Hepatocyte (in vitro differentiated cells): ENCODE results near the gene SLC44A4. TPM values are rescaled to one million over a fixed set of nuclear protein-coding genes. Genes with fewer than 3 reads are reported as not detected.
A peak's percentile ranks its signal among the peaks of the same experiment; 100 is the strongest.

ENCODE experiments used
- DNase-seq: peaks from one replicate; pipeline ENCODE4 v3.0.0-alpha.2; 2016; ENCODE audit warnings: low spot score
- H2AFZ ChIP-seq: fragments of 200-600 bp; sonication (generic); 2 replicates; pipeline ENCODE4 v1.6.0; 2016; ENCODE audit warnings: antibody characterized with exemption, mild to moderate bottlenecking
- H3K27ac ChIP-seq: fragments of 200-600 bp; sonication (generic); 2 replicates; pipeline ENCODE4 v1.5.1; 2016; ENCODE audit warnings: mild to moderate bottlenecking
- H3K27me3 ChIP-seq: fragments of 200-600 bp; sonication (generic); 2 replicates; pipeline ENCODE4 v1.6.1; 2016
- H3K36me3 ChIP-seq: fragments of 200-600 bp; sonication (generic); replicated peaks from 2 replicates; pipeline ENCODE4 v1.5.1; 2016; ENCODE audit warnings: low read depth; ENCODE audit not compliant: insufficient read depth
- H3K4me1 ChIP-seq: fragments of 200-600 bp; sonication (generic); 2 replicates; pipeline ENCODE4 v1.5.1; 2016; ENCODE audit warnings: mild to moderate bottlenecking, moderate library complexity; ENCODE audit not compliant: insufficient read depth
- H3K4me2 ChIP-seq: fragments of 200-600 bp; sonication (generic); 2 replicates; pipeline ENCODE4 v1.6.0; 2016
- H3K4me3 ChIP-seq: fragments of 200-600 bp; sonication (generic); 2 replicates; pipeline ENCODE4 v1.5.1; 2016; ENCODE audit warnings: mild to moderate bottlenecking
- H3K79me2 ChIP-seq: fragments of 200-600 bp; sonication (generic); 2 replicates; pipeline ENCODE4 v1.6.0; 2017; ENCODE audit warnings: mild to moderate bottlenecking
- H3K9me2 ChIP-seq: fragments of 200-600 bp; sonication (generic); replicated peaks from 2 replicates; pipeline ENCODE4 v1.6.0; 2017; ENCODE audit warnings: mild to moderate bottlenecking; ENCODE audit not compliant: insufficient read depth
- H3K9me3 ChIP-seq: fragments of 200-600 bp; sonication (generic); 2 replicates; pipeline ENCODE4 v1.5.1; 2016; ENCODE audit warnings: low read depth, mild to moderate bottlenecking
- H4K20me1 ChIP-seq: fragments of 200-600 bp; sonication (generic); 2 replicates; pipeline ENCODE4 v1.6.0; 2016; ENCODE audit warnings: mild to moderate bottlenecking; ENCODE audit not compliant: insufficient read depth, poor library complexity, severe bottlenecking
- EZH2 ChIP-seq: fragments of 200-600 bp; sonication (generic); IDR thresholded peaks from 2 replicates; pipeline ENCODE4 v1.6.1; 2016; ENCODE audit warnings: antibody characterized with exemption, mild to moderate bottlenecking, borderline replicate concordance
- EZH2phosphoT487 ChIP-seq: fragments of 200-600 bp; sonication (generic); IDR thresholded peaks from one replicate; pipeline ENCODE4 v1.6.1; 2018; ENCODE audit warnings: antibody characterized with exemption, mild to moderate bottlenecking, low read depth, moderate library complexity; ENCODE audit not compliant: unreplicated experiment, severe bottlenecking
- WGBS: methylation state at CpG from one replicate; pipeline ENCODE4 v1.1.6; 2016; ENCODE audit warnings: low lambda C conversion rate; ENCODE audit errors: missing lambda C conversion rate; 5-methylcytosine and 5-hydroxymethylcytosine counted together
- polyA plus RNA-seq: library from polyadenylated mRNA; unstranded; fragments of >200 nt; fragmentation: Nextera tagmentation; extraction: Ambion mirVana; gene quantifications from 2 replicates; pipeline ENCODE4 v1.2.1, GENCODE V29; 2016
- total RNA-seq: library from RNA; depleted of rRNA; stranded (reverse); fragments of >200 nt; gene quantifications from 2 replicates; pipeline ENCODE4 v1.2.3, GENCODE V29; 2014
- TF ChIP-seq, protein P1 (sequence below): fragments of 200-600 bp; sonication (generic); IDR thresholded peaks from 2 replicates; pipeline ENCODE4 v1.5.1; 2016; ENCODE audit warnings: antibody characterized with exemption, mild to moderate bottlenecking; ENCODE audit not compliant: poor library complexity

Gene SLC44A4
- total and polyA plus RNA-seq, 2 experiments from 2014 or later: 76.2 to 90.8 TPM

DNA sequence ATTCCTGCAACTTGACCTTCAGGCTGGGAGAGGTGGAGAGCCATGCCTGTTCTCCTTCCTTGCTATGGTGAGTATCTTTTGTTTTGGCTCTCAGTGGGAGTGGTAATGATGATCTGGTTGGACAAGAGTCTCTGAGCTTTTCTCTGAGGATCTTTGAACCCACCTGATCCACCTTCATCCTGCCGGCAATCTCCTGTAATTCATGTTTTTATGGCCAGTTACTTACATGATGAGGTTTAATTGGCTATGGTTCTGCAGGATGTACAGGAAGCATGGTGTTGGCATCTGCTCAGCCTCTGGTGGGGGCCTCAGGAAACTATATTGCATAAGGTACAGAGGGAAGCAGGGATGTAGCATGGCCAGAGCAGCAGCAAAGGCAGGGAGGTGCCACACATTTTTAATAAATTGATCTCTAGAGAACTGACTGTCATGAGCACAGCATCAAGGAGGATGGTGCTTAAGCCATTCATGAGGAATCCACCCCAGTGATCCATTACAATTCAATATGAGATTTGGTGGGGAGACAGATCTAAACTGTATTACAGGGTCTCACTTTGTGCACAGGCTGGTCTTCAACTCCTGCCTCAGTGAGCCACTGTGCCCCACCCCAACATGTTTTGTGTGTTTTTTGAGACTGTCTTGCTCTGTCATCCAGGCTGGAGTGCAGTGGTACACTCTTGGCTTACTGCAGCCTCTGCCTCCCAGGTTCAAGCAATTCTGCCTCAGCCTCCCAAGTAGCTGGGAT lies 41.3 kb downstream of the SLC44A4 start:
- H3K27ac ChIP-seq: peak overlapping the region; percentile 88
- H4K20me1 ChIP-seq: peaks cover 29% of the 10 kb centered on the region
- no peak for DNase-seq
- TF ChIP-seq, protein P1, sequence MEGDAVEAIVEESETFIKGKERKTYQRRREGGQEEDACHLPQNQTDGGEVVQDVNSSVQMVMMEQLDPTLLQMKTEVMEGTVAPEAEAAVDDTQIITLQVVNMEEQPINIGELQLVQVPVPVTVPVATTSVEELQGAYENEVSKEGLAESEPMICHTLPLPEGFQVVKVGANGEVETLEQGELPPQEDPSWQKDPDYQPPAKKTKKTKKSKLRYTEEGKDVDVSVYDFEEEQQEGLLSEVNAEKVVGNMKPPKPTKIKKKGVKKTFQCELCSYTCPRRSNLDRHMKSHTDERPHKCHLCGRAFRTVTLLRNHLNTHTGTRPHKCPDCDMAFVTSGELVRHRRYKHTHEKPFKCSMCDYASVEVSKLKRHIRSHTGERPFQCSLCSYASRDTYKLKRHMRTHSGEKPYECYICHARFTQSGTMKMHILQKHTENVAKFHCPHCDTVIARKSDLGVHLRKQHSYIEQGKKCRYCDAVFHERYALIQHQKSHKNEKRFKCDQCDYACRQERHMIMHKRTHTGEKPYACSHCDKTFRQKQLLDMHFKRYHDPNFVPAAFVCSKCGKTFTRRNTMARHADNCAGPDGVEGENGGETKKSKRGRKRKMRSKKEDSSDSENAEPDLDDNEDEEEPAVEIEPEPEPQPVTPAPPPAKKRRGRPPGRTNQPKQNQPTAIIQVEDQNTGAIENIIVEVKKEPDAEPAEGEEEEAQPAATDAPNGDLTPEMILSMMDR: no peak
- TF ChIP-seq EZH2phosphoT487 (no peak), EZH2 (no peak)
- WGBS: 35% methylated on average over 1 of the region's 1 CpG
- H3K4me2 ChIP-seq: peak overlapping the region; percentile 82
- no peaks in the 10 kb centered on the region for H3K27me3 ChIP-seq
- H2AFZ ChIP-seq: no peak overlapping the region
- H3K9me3 ChIP-seq: no peaks in the 10 kb centered on the region
- H3K4me1 ChIP-seq: peaks cover 19% of the 10 kb centered on the region
- peak overlapping the region; percentile 62 for H3K4me3 ChIP-seq
- H3K9me2 ChIP-seq: no peaks in the 10 kb centered on the region
- H3K36me3 ChIP-seq: no peaks in the 10 kb centered on the region
- peaks cover 54% of the 10 kb centered on the region for H3K79me2 ChIP-seq

DNA sequence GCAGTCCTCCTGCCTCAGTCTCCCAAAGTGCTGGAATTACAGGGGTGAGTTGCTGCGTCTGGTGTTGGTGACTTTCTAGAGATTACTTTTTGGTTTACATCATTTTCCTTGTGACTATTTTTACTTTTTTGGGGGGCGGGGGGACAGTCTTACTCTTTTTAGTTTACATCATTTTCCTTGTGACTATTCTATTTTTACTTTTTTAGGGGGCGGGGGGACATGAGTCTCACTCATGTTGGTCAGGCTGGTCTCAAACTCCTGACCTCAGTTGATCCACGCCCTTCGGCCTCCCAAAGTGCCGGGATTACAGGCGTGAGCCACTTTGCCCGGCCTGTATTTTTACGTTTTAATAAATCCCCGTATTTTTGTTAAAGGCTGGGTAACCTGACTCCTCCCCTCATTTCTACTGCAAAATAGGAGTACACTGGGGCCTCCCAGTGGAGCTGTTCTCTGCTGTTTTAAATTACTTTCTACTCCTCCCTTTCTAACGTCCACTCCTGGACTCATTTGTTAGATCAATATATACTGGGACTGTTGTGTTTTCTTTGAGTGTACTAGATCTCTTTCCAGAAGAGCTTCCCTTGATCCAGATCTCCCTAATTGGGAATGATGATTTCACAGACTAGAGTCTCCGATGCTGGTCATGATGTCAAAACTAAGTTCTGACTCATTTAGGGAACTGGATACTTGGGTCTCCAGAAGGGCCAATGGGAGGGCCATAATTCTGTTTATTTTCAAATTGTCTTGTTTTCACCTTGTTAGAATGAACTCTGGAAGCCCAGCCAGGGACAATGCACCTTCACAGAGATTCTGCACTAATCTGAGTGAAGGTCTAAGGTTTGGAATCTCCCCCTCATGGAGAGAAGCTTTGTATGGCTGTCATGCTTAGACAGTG lies 42.1 kb downstream of the SLC44A4 start:
- H3K9me2 ChIP-seq: no peaks in the 10 kb centered on the region
- peaks cover 59% of the 10 kb centered on the region for H3K79me2 ChIP-seq
- H4K20me1 ChIP-seq: peaks cover 29% of the 10 kb centered on the region
- H3K4me3 ChIP-seq: peak overlapping the region; percentile 62
- H3K27ac ChIP-seq: peak overlapping the region; percentile 88
- H3K4me2 ChIP-seq: peak overlapping the region; percentile 82
- TF ChIP-seq EZH2phosphoT487 (no peak), EZH2 (no peak)
- TF ChIP-seq, protein P1: peak; percentile 13
- 10% methylated on average over 12 of the region's 12 CpGs for WGBS
- no peaks in the 10 kb centered on the region for H3K36me3 ChIP-seq
- H3K9me3 ChIP-seq: no peaks in the 10 kb centered on the region
- H3K4me1 ChIP-seq: peaks cover 19% of the 10 kb centered on the region
- H2AFZ ChIP-seq: no peak overlapping the region
- H3K27me3 ChIP-seq: no peaks in the 10 kb centered on the region
- DNase-seq: peak; percentile 49

DNA sequence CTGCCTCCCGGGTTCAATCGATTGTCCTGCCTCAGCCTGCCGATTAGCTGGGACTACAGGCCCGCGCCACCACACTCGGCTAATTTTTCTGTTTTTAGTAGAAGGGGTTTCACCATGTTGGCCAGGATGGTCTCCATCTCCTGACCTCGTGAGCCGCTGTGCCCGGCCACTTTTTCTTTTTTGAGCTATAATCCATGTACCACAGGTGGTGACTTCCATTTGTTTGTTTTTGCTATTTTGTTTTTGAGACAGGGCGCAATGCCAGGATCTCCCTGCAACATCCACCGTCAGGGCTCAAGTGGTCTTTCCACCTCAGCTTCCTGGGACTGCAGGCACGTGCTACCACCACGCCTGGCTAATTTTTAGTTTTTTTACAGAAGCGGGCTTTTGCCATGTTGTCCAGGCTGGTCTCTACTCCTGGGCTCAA lies 42.7 kb downstream of the SLC44A4 start:
- H3K4me1 ChIP-seq: peaks cover 26% of the 10 kb centered on the region
- H3K27ac ChIP-seq: peak overlapping the region; percentile 88
- H3K27me3 ChIP-seq: no peaks in the 10 kb centered on the region
- H3K36me3 ChIP-seq: no peaks in the 10 kb centered on the region
- TF ChIP-seq, protein P1: no peak
- TF ChIP-seq EZH2phosphoT487 (no peak), EZH2 (no peak)
- no peak overlapping the region for H2AFZ ChIP-seq
- WGBS: 7% methylated on average over 14 of the region's 14 CpGs
- H3K79me2 ChIP-seq: peaks cover 66% of the 10 kb centered on the region
- DNase-seq: no peak
- peak overlapping the region; percentile 82 for H3K4me2 ChIP-seq
- no peaks in the 10 kb centered on the region for H3K9me2 ChIP-seq
- H4K20me1 ChIP-seq: peaks cover 29% of the 10 kb centered on the region
- H3K4me3 ChIP-seq: peak overlapping the region; percentile 62
- no peaks in the 10 kb centered on the region for H3K9me3 ChIP-seq
